MM.1S (cell line): ENCODE results near the gene ULBP3.

Experiments
- CTCF ChIP-seq: fragments of 300-600 bp; sonication (generic); IDR thresholded peaks from 2 replicates; pipeline ENCODE4 v1.5.1; 2016; ENCODE audit warnings: antibody characterized with exemption, low read length, mixed read lengths
- EZH2 ChIP-seq: fragments of 300-600 bp; sonication (generic); optimal IDR thresholded peaks from 2 replicates; pipeline ENCODE3; 2017; ENCODE audit warnings: low read depth, mild to moderate bottlenecking, antibody characterized with exemption, low read length, mixed read lengths
- EZH2phosphoT487 ChIP-seq: fragments of 300-600 bp; sonication (generic); IDR thresholded peaks from 2 replicates; pipeline ENCODE4 v1.6.1; 2018; ENCODE audit warnings: antibody characterized with exemption, low read length

GRCh38 chr6:150102750-150103270, 33.9 kb upstream of the ULBP3 start:
- TF ChIP-seq CTCF (no peak), EZH2 (no peak), EZH2phosphoT487 (no peak)
